SU-DHL-6 (cell line): ENCODE data around the gene DNASE1.
A peak's percentile ranks its signal among the peaks of the same experiment; 100 is the strongest.
"Not testable (repeated sequence)": the region's sequence is repeated elsewhere in the genome, so short reads cannot be mapped to it uniquely, and the experiment has no call there.

Source experiments
- H2AFZ ChIP-seq: fragments of 200-600 bp; sonication (generic); 2 replicates; pipeline ENCODE4 v1.6.1; 2014; ENCODE audit warnings: low read depth, mild to moderate bottlenecking, moderate library complexity, mixed read lengths, antibody characterized with exemption, low read length; ENCODE audit not compliant: severe bottlenecking
- H3F3A ChIP-seq: fragments of 200-600 bp; shearing (Covaris generic); 2 replicates; pipeline ENCODE4 v1.6.0; 2016; ENCODE audit warnings: antibody characterized with exemption, mild to moderate bottlenecking; ENCODE audit not compliant: insufficient read depth
- H3K27ac ChIP-seq: fragments of 200-600 bp; sonication (generic); 2 replicates; pipeline ENCODE4 v1.5.1; 2016; ENCODE audit warnings: low read depth, mild to moderate bottlenecking, low read length, moderate library complexity, mixed read lengths
- H3K27me3 ChIP-seq: fragments of 200-600 bp; sonication (generic), shearing (Covaris generic); 2 replicates; pipeline ENCODE4 v1.6.0; 2014; ENCODE audit warnings: mild to moderate bottlenecking, low read length
- H3K36me3 ChIP-seq: fragments of 200-600 bp; sonication (generic); 2 replicates; pipeline ENCODE4 v1.6.1; 2014; ENCODE audit warnings: mild to moderate bottlenecking, low read length, mixed read lengths
- H3K4me2 ChIP-seq: fragments of 300-600, 200-600 bp; shearing (Covaris generic), sonication (generic); 2 replicates; pipeline ENCODE4 v1.6.0; 2014; ENCODE audit warnings: low read length, low read depth, mild to moderate bottlenecking; ENCODE audit not compliant: poor library complexity, severe bottlenecking
- H3K4me3 ChIP-seq: fragments of 200-600 bp; sonication (generic); 2 replicates; pipeline ENCODE4 v1.5.1; 2014; ENCODE audit warnings: antibody characterized with exemption, low read length, mild to moderate bottlenecking, mixed read lengths; ENCODE audit not compliant: insufficient read depth, poor library complexity, severe bottlenecking
- H3K79me2 ChIP-seq: fragments of 200-600 bp; sonication (generic); 2 replicates; pipeline ENCODE4 v1.6.1; 2014; ENCODE audit warnings: mild to moderate bottlenecking, low read length, moderate library complexity; ENCODE audit not compliant: insufficient read depth
- H3K9ac ChIP-seq: fragments of 200-600 bp; sonication (generic); 2 replicates; pipeline ENCODE4 v1.7.0; 2014; ENCODE audit warnings: mild to moderate bottlenecking, low read length
- H3K9me2 ChIP-seq: fragments of 200-600 bp; sonication (generic); replicated peaks from 2 replicates; pipeline ENCODE4 v1.6.1; 2014; ENCODE audit warnings: low read length; ENCODE audit not compliant: insufficient read depth
- H3K9me3 ChIP-seq: fragments of 200-600 bp; sonication (generic); 2 replicates; pipeline ENCODE4 v1.6.1; 2014; ENCODE audit warnings: low read length, mixed read lengths; ENCODE audit not compliant: insufficient read depth
- H4K20me1 ChIP-seq: fragments of 200-600 bp; sonication (generic); 2 replicates; pipeline ENCODE4 v1.6.1; 2014; ENCODE audit warnings: low read depth, mild to moderate bottlenecking, antibody characterized with exemption, low read length, moderate library complexity, mixed read lengths
- EZH2phosphoT487 ChIP-seq: fragments of 200-600 bp; sonication (generic), shearing (Covaris generic); conservative IDR thresholded peaks from 2 replicates; pipeline ENCODE4 v1.6.1; 2018; ENCODE audit warnings: mild to moderate bottlenecking, antibody characterized with exemption, low read length, moderate library complexity, mixed read lengths
- TF ChIP-seq, protein P1 (sequence below): fragments of 200-600 bp; sonication (generic); IDR thresholded peaks from one replicate; pipeline ENCODE4 v1.5.1; 2017; ENCODE audit warnings: antibody characterized with exemption, mild to moderate bottlenecking, low read length, moderate library complexity; ENCODE audit not compliant: insufficient read depth, poor library complexity, severe bottlenecking

Gene DNASE1

DNA sequence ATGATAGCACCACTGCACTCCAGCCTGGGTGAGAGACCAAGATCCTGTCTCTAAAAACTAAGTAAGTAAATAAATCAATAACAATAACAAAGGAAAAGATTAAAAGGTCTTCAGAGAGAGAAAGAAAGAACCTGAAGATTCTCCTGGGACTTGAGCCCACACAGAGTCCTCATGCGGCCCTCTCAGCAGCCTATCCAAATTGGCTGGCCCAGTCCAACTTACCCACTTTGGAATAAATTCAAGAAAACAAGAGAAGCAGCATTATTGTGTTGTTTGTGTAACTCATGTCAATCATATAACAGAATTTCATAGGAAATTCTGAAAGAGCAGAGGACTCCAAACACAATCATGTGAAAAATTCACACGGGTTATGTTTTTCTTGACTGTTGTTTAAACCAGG lies 46.9 kb upstream of the DNASE1 start:
- no peaks in the 10 kb centered on the region for H3K9me2 ChIP-seq
- H2AFZ ChIP-seq = no peak overlapping the region
- peaks cover 5% of the 10 kb centered on the region; the same call in 1 of the 2 replicates for H3K36me3 ChIP-seq
- H3F3A ChIP-seq = peaks cover 37% of the 10 kb centered on the region
- H3K9me3 ChIP-seq = no peaks in the 10 kb centered on the region
- no peak for TF ChIP-seq EZH2phosphoT487
- TF ChIP-seq, protein P1, sequence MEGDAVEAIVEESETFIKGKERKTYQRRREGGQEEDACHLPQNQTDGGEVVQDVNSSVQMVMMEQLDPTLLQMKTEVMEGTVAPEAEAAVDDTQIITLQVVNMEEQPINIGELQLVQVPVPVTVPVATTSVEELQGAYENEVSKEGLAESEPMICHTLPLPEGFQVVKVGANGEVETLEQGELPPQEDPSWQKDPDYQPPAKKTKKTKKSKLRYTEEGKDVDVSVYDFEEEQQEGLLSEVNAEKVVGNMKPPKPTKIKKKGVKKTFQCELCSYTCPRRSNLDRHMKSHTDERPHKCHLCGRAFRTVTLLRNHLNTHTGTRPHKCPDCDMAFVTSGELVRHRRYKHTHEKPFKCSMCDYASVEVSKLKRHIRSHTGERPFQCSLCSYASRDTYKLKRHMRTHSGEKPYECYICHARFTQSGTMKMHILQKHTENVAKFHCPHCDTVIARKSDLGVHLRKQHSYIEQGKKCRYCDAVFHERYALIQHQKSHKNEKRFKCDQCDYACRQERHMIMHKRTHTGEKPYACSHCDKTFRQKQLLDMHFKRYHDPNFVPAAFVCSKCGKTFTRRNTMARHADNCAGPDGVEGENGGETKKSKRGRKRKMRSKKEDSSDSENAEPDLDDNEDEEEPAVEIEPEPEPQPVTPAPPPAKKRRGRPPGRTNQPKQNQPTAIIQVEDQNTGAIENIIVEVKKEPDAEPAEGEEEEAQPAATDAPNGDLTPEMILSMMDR = no peak
- H3K27ac ChIP-seq = peak overlapping the region; percentile 85
- H3K4me3 ChIP-seq = peak overlapping the region; percentile 41
- no peaks in the 10 kb centered on the region for H3K27me3 ChIP-seq
- H3K79me2 ChIP-seq = peaks cover 44% of the 10 kb centered on the region
- no peaks in the 10 kb centered on the region for H4K20me1 ChIP-seq
- H3K4me2 ChIP-seq = peak overlapping the region; percentile 82
- peak overlapping the region; percentile 48 for H3K9ac ChIP-seq

- Histone ChIP-seq H3F3A (peaks cover 40% of the 10 kb centered on the region), H3K27me3 (no peaks in the 10 kb centered on the region), H3K9me2 (no peaks in the 10 kb centered on the region), H3K36me3 (peaks cover 5% of the 10 kb centered on the region; the same call in 1 of the 2 replicates), H3K9ac (peak overlapping the region; percentile 48), H3K9me3 (no peaks in the 10 kb centered on the region), H3K4me2 (peak overlapping the region; percentile 82), H3K4me3 (peak overlapping the region; percentile 41), H3K27ac (peak overlapping the region; percentile 85), H3K79me2 (peaks cover 48% of the 10 kb centered on the region), H2AFZ (no peak overlapping the region), H4K20me1 (no peaks in the 10 kb centered on the region)
- no peak for TF ChIP-seq EZH2phosphoT487
- TF ChIP-seq, protein P1 = no peak
These were observed 46.4 kb upstream of the DNASE1 start for GRCh38 chr16:3608069-3608468.

- Histone ChIP-seq H3K9ac (peak overlapping the region; percentile 48; the same call in 1 of the 2 replicates), H3K4me3 (peak overlapping the region; percentile 41), H3K4me2 (peak overlapping the region; percentile 82), H3K27ac (peak overlapping the region; percentile 85), H3K79me2 (peaks cover 57% of the 10 kb centered on the region), H3F3A (peaks cover 40% of the 10 kb centered on the region)
- H3K36me3 ChIP-seq, H3K27me3 ChIP-seq, H3K9me2 ChIP-seq, H3K9me3 ChIP-seq, H2AFZ ChIP-seq, H4K20me1 ChIP-seq: not testable (repeated sequence)
These were observed 45.5 kb upstream of the DNASE1 start for GRCh38 chr16:3608976-3609375.

DNA sequence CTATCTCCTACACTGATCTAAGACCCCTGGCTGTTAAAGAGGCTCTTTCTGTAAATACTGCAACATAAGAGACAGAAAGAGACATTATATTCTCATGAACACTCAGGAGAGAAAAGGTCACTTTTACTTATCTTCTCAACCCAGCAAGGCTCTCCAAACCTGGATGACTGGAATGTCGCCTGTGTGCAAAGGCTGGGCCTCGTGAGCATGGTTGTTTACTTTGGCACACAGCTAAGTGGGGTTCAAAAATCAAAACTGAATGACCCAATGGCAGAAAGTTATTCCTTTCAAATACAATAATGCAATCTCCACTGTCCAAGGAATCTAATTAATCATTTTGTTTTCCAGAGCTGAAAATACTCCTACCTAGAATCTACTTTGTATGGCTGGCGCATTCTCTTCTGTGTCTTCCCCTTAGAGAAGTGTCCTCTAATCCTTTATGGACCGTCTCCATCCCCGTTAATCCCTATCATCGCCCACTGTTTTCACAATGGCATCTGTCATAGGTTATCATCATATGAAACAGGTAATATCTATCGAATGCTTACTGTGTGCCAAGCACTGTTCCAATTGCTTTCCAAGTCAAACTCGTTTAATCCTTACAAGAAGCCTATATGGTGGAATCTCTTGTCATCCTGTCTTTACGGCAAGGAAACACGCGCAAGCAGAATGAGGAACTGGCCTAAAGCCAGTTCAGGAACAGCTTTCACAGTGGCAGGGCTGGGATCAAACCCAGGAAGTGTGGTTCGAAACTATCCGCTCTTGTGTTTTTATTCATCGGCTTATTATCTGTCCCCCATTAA lies 44.4 kb upstream of the DNASE1 start:
- Histone ChIP-seq H3K36me3 (peaks cover 5% of the 10 kb centered on the region; the same call in 1 of the 2 replicates), H3K9me3 (no peaks in the 10 kb centered on the region), H3K79me2 (peaks cover 68% of the 10 kb centered on the region), H3K27me3 (no peaks in the 10 kb centered on the region), H3F3A (peaks cover 50% of the 10 kb centered on the region), H3K9me2 (no peaks in the 10 kb centered on the region), H2AFZ (no peak overlapping the region), H4K20me1 (no peaks in the 10 kb centered on the region), H3K27ac (peak overlapping the region; percentile 99), H3K4me2 (peak overlapping the region; percentile 91), H3K9ac (peak overlapping the region; percentile 100), H3K4me3 (peak overlapping the region; percentile 94)
- TF ChIP-seq, protein P1 = no peak
- no peak for TF ChIP-seq EZH2phosphoT487
